ENCODE results near the gene GCK. TPM values are rescaled to one million over a fixed set of nuclear protein-coding genes. Genes with fewer than 3 reads are reported as not detected.
A peak's percentile ranks its signal among the peaks of the same experiment; 100 is the strongest.

The GCK gene
- total RNA-seq, 1 donor from 2014 or later, result 5.9 TPM

GRCh38 chr7:44221231-44221791, 32.1 kb upstream of the GCK start:
- H3K4me3 Mint-ChIP-seq (ENCODE audit: low read depth), result no peak overlapping the region
- H3K9me3 Mint-ChIP-seq (ENCODE audit: low read depth), result no peaks in the 10 kb centered on the region
- H3K36me3 Mint-ChIP-seq (ENCODE audit: insufficient read depth), result no peaks in the 10 kb centered on the region
- peaks cover 13% of the 10 kb centered on the region for H3K27me3 Mint-ChIP-seq
- H3K27ac Mint-ChIP-seq, result no peak overlapping the region
- TF ChIP-seq, protein P1, sequence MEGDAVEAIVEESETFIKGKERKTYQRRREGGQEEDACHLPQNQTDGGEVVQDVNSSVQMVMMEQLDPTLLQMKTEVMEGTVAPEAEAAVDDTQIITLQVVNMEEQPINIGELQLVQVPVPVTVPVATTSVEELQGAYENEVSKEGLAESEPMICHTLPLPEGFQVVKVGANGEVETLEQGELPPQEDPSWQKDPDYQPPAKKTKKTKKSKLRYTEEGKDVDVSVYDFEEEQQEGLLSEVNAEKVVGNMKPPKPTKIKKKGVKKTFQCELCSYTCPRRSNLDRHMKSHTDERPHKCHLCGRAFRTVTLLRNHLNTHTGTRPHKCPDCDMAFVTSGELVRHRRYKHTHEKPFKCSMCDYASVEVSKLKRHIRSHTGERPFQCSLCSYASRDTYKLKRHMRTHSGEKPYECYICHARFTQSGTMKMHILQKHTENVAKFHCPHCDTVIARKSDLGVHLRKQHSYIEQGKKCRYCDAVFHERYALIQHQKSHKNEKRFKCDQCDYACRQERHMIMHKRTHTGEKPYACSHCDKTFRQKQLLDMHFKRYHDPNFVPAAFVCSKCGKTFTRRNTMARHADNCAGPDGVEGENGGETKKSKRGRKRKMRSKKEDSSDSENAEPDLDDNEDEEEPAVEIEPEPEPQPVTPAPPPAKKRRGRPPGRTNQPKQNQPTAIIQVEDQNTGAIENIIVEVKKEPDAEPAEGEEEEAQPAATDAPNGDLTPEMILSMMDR (IDR thresholded peaks at IDR 0.05; ENCODE audit: unreplicated experiment), result peak; percentile 11
- DNase-seq (ENCODE audit: low spot score, unreplicated experiment), result no peak
- peaks cover 3% of the 10 kb centered on the region for H3K4me1 Mint-ChIP-seq (ENCODE audit: low read depth)

GRCh38 chr7:44220358-44221112, 31.3 kb upstream of the GCK start:
- TF ChIP-seq, protein P1 (IDR thresholded peaks at IDR 0.05; ENCODE audit: unreplicated experiment), result no peak
- peaks cover 9% of the 10 kb centered on the region for H3K27me3 Mint-ChIP-seq
- H3K9me3 Mint-ChIP-seq (ENCODE audit: low read depth), result no peaks in the 10 kb centered on the region
- H3K4me3 Mint-ChIP-seq (ENCODE audit: low read depth), result no peak overlapping the region
- peaks cover 3% of the 10 kb centered on the region for H3K4me1 Mint-ChIP-seq (ENCODE audit: low read depth)
- no peak overlapping the region for H3K27ac Mint-ChIP-seq
- no peaks in the 10 kb centered on the region for H3K36me3 Mint-ChIP-seq (ENCODE audit: insufficient read depth)
- no peak for DNase-seq (ENCODE audit: low spot score, unreplicated experiment)

GRCh38 chr7:44220046-44220357, 30.8 kb upstream of the GCK start:
- no peak for DNase-seq (ENCODE audit: low spot score, unreplicated experiment)

GRCh38 chr7:44219371-44220045, 30.3 kb upstream of the GCK start:
- peaks cover 3% of the 10 kb centered on the region for H3K4me1 Mint-ChIP-seq (ENCODE audit: low read depth)
- no peak overlapping the region for H3K4me3 Mint-ChIP-seq (ENCODE audit: low read depth)
- H3K36me3 Mint-ChIP-seq (ENCODE audit: insufficient read depth), result no peaks in the 10 kb centered on the region
- peaks cover 9% of the 10 kb centered on the region for H3K27me3 Mint-ChIP-seq
- no peak overlapping the region for H3K27ac Mint-ChIP-seq
- H3K9me3 Mint-ChIP-seq (ENCODE audit: low read depth), result no peaks in the 10 kb centered on the region
- TF ChIP-seq, protein P1 (IDR thresholded peaks at IDR 0.05; ENCODE audit: unreplicated experiment), result no peak
- no peak for DNase-seq (ENCODE audit: low spot score, unreplicated experiment)

More at GRCh38 chr7:44220046-44220357, 30.8 kb upstream of the GCK start:
- no peaks in the 10 kb centered on the region for H3K36me3 Mint-ChIP-seq (ENCODE audit: insufficient read depth)
- H3K9me3 Mint-ChIP-seq (ENCODE audit: low read depth), result no peaks in the 10 kb centered on the region
- peaks cover 3% of the 10 kb centered on the region for H3K4me1 Mint-ChIP-seq (ENCODE audit: low read depth)
- TF ChIP-seq, protein P1 (IDR thresholded peaks at IDR 0.05; ENCODE audit: unreplicated experiment), result no peak
- no peak overlapping the region for H3K27ac Mint-ChIP-seq
- H3K4me3 Mint-ChIP-seq (ENCODE audit: low read depth), result no peak overlapping the region
- peaks cover 9% of the 10 kb centered on the region for H3K27me3 Mint-ChIP-seq

GRCh38 chr7:44218418-44219201, 29.4 kb upstream of the GCK start:
- TF ChIP-seq, protein P1 (IDR thresholded peaks at IDR 0.05; ENCODE audit: unreplicated experiment), result peak; percentile 21
- Mint-ChIP-seq H3K36me3 (ENCODE audit: insufficient read depth) (no peaks in the 10 kb centered on the region), H3K4me1 (ENCODE audit: low read depth) (peaks cover 3% of the 10 kb centered on the region), H3K27ac (peak overlapping the region; percentile 27), H3K4me3 (ENCODE audit: low read depth) (no peak overlapping the region), H3K9me3 (ENCODE audit: low read depth) (no peaks in the 10 kb centered on the region), H3K27me3 (peaks cover 5% of the 10 kb centered on the region)
- DNase-seq (ENCODE audit: low spot score, unreplicated experiment), result no peak

Measured in progenitor cell of endocrine pancreas (in vitro differentiated cells).